Measurements from ENCODE around the gene FGFBP1.

- TF ChIP-seq CTCF (conservative IDR thresholded peaks at IDR 0.05) (no peak), EZH2 (IDR thresholded peaks at IDR 0.05; ENCODE audit: low read depth) (no peak)
Observed at GRCh38 chr4:15901007-15901406, 37.5 kb downstream of the FGFBP1 start.
